Measurements from ENCODE around the gene CINP. TPM values are rescaled to one million over a fixed set of nuclear protein-coding genes. Genes with fewer than 3 reads are reported as not detected.
"Not testable (repeated sequence)": the region's sequence is repeated elsewhere in the genome, so short reads cannot be mapped to it uniquely, and the experiment has no call there.

CINP gene
- total RNA-seq, 4 donors from 2014 or later: 19.2 to 25.1 (median 21.5) TPM

GRCh38 chr14:102333795-102334705 lies 28.6 kb downstream of the CINP start:
- H3K4me1 ChIP-seq: no peaks in the 10 kb centered on the region
- no peak overlapping the region for H3K27ac ChIP-seq
- in situ Hi-C loops (cut with MboI; ENCODE audit: low sequenced_read_pairs in 4 of 4) (no loop called here), intact Hi-C loops (cut with DNase I; ENCODE audit: low total_unique reads) (no loop called here)
- no peak for DNase-seq
- H3K4me3 ChIP-seq: no peak overlapping the region
- no peak for ATAC-seq
- no peaks in the 10 kb centered on the region for H3K27me3 ChIP-seq
- H3K36me3 ChIP-seq: peaks cover 0 to 43% of the 10 kb centered on the region in 2 donors
- H3K9me3 ChIP-seq: no peaks in the 10 kb centered on the region
- TF ChIP-seq CTCF (IDR thresholded peaks at IDR 0.05 in 4 of 5, conservative IDR thresholded peaks at IDR 0.05 in 1 of 5) (no peak), POLR2A (IDR thresholded peaks at IDR 0.05) (no peak)

- intact Hi-C loops (cut with DNase I; ENCODE audit: low total_unique reads): no loop called here
- Histone ChIP-seq H3K27ac (no peak overlapping the region), H3K9me3 (no peaks in the 10 kb centered on the region), H3K36me3 (peaks cover 0 to 37% of the 10 kb centered on the region in 2 donors), H3K27me3 (no peaks in the 10 kb centered on the region), H3K4me1 (no peaks in the 10 kb centered on the region), H3K4me3 (no peak overlapping the region)
- DNase-seq (no peak), ATAC-seq (no peak)
- in situ Hi-C loops (cut with MboI; ENCODE audit: low sequenced_read_pairs in 4 of 4): no loop called here
- no peak for TF ChIP-seq CTCF (IDR thresholded peaks at IDR 0.05 in 4 of 5, conservative IDR thresholded peaks at IDR 0.05 in 1 of 5)
Measured at GRCh38 chr14:102333390-102333789, 29.3 kb downstream of the CINP start.

GRCh38 chr14:102330806-102331205 lies 31.9 kb downstream of the CINP start:
- no peak for TF ChIP-seq POLR2A (IDR thresholded peaks at IDR 0.05)
- TF ChIP-seq CTCF (IDR thresholded peaks at IDR 0.05 in 4 of 5, conservative IDR thresholded peaks at IDR 0.05 in 1 of 5): no peak
- in situ Hi-C loops (cut with MboI; ENCODE audit: low sequenced_read_pairs in 4 of 4) (no loop called here), intact Hi-C loops (cut with DNase I; ENCODE audit: low total_unique reads) (no loop called here)
- Histone ChIP-seq H3K9me3 (no peaks in the 10 kb centered on the region), H3K36me3 (peaks cover 0 to 31% of the 10 kb centered on the region in 2 donors), H3K4me1 (no peaks in the 10 kb centered on the region), H3K4me3 (no peak overlapping the region), H3K27me3 (no peaks in the 10 kb centered on the region), H3K27ac (no peak overlapping the region)
- no peak for DNase-seq
- no peak for ATAC-seq

- H3K4me3 ChIP-seq; H3K4me1 ChIP-seq; ATAC-seq; DNase-seq; in situ Hi-C loops (cut with MboI; ENCODE audit: low sequenced_read_pairs in 4 of 4); H3K27ac ChIP-seq; H3K27me3 ChIP-seq; intact Hi-C loops (cut with DNase I; ENCODE audit: low total_unique reads); H3K9me3 ChIP-seq: not testable (repeated sequence)
- H3K36me3 ChIP-seq: peaks cover 0 to 23% of the 10 kb centered on the region in 2 donors
Measured at GRCh38 chr14:102329381-102329780, 33.3 kb downstream of the CINP start.

GRCh38 chr14:102326583-102326982 lies 36.1 kb downstream of the CINP start:
- in situ Hi-C loops (cut with MboI; ENCODE audit: low sequenced_read_pairs in 4 of 4) (no loop called here), intact Hi-C loops (cut with DNase I; ENCODE audit: low total_unique reads) (no loop called here)
- no peak for ATAC-seq
- no peak for DNase-seq
- H3K27ac ChIP-seq: no peak overlapping the region
- H3K4me3 ChIP-seq: no peak overlapping the region
- peaks cover 0 to 13% of the 10 kb centered on the region in 2 donors for H3K36me3 ChIP-seq
- peaks cover 3 to 10% of the 10 kb centered on the region in 2 donors for H3K4me1 ChIP-seq
- TF ChIP-seq CTCF (IDR thresholded peaks at IDR 0.05 in 4 of 5, conservative IDR thresholded peaks at IDR 0.05 in 1 of 5): no peak
- no peak for TF ChIP-seq POLR2A (IDR thresholded peaks at IDR 0.05)
- H3K27me3 ChIP-seq: no peaks in the 10 kb centered on the region
- no peaks in the 10 kb centered on the region for H3K9me3 ChIP-seq
